Measurements from ENCODE around the gene MAD1L1. TPM values are rescaled to one million over a fixed set of nuclear protein-coding genes. Genes with fewer than 3 reads are reported as not detected.

MAD1L1 gene
- total and polyA plus RNA-seq, 7 donors = 11.7 to 17.5 (median 15.6) TPM

- H3K4me1 ChIP-seq = no peaks in the 10 kb centered on the region
- intact Hi-C loops (cut with DNase I) = loop anchor here (2.0 to 10.0 kb wide), 5 partner anchors 105 to 633 kb away; no protein-coding TSS in a partner anchor
- H3K27ac ChIP-seq = no peak overlapping the region
- WGBS, 3 donors = 77 to 88% (median 82%) methylated on average over 8 of the region's 8 CpGs
- H3K9me3 ChIP-seq = no peaks in the 10 kb centered on the region
- TF ChIP-seq CTCF (IDR thresholded peaks at IDR 0.05) = no peak
- peaks cover 0 to 58% of the 10 kb centered on the region in 2 donors for H3K36me3 ChIP-seq (ENCODE audit: insufficient read depth in 1 of 2, low read depth in 1 of 2)
- no peaks in the 10 kb centered on the region for H3K27me3 ChIP-seq (ENCODE audit: insufficient read depth in 3 of 3, low read length in 2 of 3)
- no peak for ATAC-seq
- no peak overlapping the region for H3K4me3 ChIP-seq
- DNase-seq = no peak
These were observed 22.8 kb downstream of the MAD1L1 start for GRCh38 chr7:2209961-2210323.

GRCh38 chr7:2209146-2209960 is 23.4 kb downstream of the MAD1L1 start:
- 47 to 61% (median 48%) methylated on average over 21 of the region's 21 CpGs for WGBS, 3 donors
- Histone ChIP-seq H3K36me3 (ENCODE audit: insufficient read depth in 1 of 2, low read depth in 1 of 2) (peaks cover 0 to 54% of the 10 kb centered on the region in 2 donors), H3K4me3 (no peak overlapping the region), H3K4me1 (no peaks in the 10 kb centered on the region), H3K27me3 (ENCODE audit: insufficient read depth in 3 of 3, low read length in 2 of 3) (no peaks in the 10 kb centered on the region), H3K9me3 (no peaks in the 10 kb centered on the region), H3K27ac (no peak overlapping the region)
- ATAC-seq (peak; percentile 88 to 96 (median 91)), DNase-seq (peak; percentile 75 to 85)
- TF ChIP-seq CTCF (IDR thresholded peaks at IDR 0.05) = peak; percentile 78
- intact Hi-C loops (cut with DNase I) = loop anchor here (2.0 to 10.0 kb wide), 4 partner anchors 105 to 632 kb away; no protein-coding TSS in a partner anchor

GRCh38 chr7:2208712-2209111 is 24.0 kb downstream of the MAD1L1 start:
- no peak for ATAC-seq
- H3K36me3 ChIP-seq (ENCODE audit: insufficient read depth in 1 of 2, low read depth in 1 of 2) = peaks cover 0 to 47% of the 10 kb centered on the region in 2 donors
- WGBS, 3 donors = 91 to 93% (median 92%) methylated on average over 16 of the region's 16 CpGs
- intact Hi-C loops (cut with DNase I) = loop anchor here (2.0 to 10.0 kb wide), 4 partner anchors 104 to 631 kb away; no protein-coding TSS in a partner anchor
- DNase-seq = no peak
- no peaks in the 10 kb centered on the region for H3K4me1 ChIP-seq
- no peaks in the 10 kb centered on the region for H3K9me3 ChIP-seq
- H3K27me3 ChIP-seq (ENCODE audit: insufficient read depth in 3 of 3, low read length in 2 of 3) = no peaks in the 10 kb centered on the region
- H3K4me3 ChIP-seq = no peak overlapping the region
- no peak for TF ChIP-seq CTCF (IDR thresholded peaks at IDR 0.05)
- H3K27ac ChIP-seq = no peak overlapping the region

GRCh38 chr7:2205036-2205780 is 27.5 kb downstream of the MAD1L1 start:
- intact Hi-C loops (cut with DNase I) = loop anchor here (5.0 to 10.0 kb wide), 3 partner anchors 390 to 628 kb away; no protein-coding TSS in a partner anchor
- Histone ChIP-seq H3K4me3 (no peak overlapping the region), H3K36me3 (ENCODE audit: insufficient read depth in 1 of 2, low read depth in 1 of 2) (peaks cover 0 to 23% of the 10 kb centered on the region in 2 donors), H3K4me1 (peaks cover 7% of the 10 kb centered on the region), H3K27me3 (ENCODE audit: insufficient read depth in 3 of 3, low read length in 2 of 3) (no peaks in the 10 kb centered on the region), H3K27ac (no peak overlapping the region), H3K9me3 (no peaks in the 10 kb centered on the region)
- DNase-seq (no peak), ATAC-seq (no peak)
- WGBS, 3 donors = 87 to 94% (median 91%) methylated on average over 16 of the region's 16 CpGs
- no peak for TF ChIP-seq CTCF (IDR thresholded peaks at IDR 0.05)
